GM21526 (cell line): ENCODE results near the gene MRC2.

ENCODE experiments used
- ATAC-seq: cut with Tn5 transposase; IDR thresholded peaks from one replicate; pipeline ENCODE4 v1.9.1; 2021; ENCODE audit warnings: moderate library complexity; ENCODE audit not compliant: unreplicated experiment, low FRiP score

Gene MRC2

GRCh38 chr17:62660629-62661118, 33.2 kb downstream of the MRC2 start:
- ATAC-seq: no peak

DNA sequence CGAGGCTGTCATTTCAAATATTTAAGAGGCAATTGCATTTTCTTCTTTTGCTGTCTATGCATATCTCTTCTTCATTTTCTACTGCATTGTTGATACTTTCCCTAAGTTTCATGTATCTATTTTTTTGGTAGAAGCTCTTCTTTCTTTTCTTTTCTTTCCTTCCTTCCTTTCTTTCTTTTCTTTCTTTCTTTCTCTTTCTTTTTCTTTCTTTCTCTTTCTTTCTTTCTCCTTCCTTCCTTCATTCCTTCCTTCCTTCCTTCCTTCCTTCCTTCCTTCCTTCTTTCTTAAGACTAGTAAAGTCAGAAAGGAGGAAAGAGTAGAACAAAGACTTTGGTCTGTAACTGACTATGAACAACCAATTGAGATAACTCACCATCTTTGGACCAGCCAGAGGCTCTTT, 33.9 kb downstream of the MRC2 start:
- no peak for ATAC-seq

DNA sequence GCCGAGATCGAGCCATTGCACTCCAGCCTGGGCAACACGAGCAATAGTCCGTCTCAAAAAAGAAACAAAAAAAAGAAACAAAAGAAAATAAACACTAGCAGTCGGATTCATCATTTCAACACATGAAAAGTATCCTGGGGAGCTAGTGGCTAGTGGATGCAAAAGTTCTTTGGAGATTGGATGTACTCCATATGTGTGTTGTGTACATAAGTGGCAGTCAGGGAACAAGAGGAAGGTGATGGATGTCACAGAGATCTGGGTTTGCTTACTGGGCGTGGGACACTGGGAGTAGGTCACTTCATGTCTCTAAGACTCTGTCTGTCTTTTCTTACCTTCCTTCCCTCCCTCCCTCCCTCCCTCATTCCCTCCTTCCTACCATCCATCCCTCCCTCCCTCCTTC, 35.4 kb downstream of the MRC2 start:
- ATAC-seq: no peak

GRCh38 chr17:62663304-62663703, 35.8 kb downstream of the MRC2 start:
- ATAC-seq: no peak

DNA sequence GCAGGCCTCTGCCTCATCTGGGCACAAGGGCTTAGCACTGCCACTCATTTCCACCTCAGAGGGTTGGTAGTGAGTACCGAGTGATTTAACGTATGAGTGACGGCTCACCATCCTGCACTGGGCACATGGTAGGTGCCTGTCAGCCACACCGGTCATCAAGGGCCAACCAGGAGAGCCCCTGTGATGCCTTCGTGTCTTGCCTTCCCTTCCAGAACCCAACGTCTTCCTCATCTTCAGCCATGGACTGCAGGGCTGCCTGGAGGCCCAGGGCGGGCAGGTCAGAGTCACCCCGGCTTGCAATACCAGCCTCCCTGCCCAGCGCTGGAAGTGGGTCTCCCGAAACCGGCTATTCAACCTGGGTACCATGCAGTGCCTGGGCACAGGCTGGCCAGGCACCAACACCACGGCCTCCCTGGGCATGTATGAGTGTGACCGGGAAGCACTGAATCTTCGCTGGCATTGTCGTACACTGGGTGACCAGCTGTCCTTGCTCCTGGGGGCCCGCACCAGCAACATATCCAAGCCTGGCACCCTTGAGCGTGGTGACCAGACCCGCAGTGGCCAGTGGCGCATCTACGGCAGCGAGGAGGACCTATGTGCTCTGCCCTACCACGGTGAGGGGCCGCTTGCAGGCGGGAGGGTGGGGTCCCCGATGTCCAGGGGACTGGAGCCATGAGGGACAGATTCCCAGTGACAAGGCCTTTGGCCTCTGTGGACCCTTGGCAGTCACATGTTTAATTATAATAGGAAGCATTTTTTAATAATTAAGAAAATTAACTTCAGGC, 37.1 kb downstream of the MRC2 start:
- ATAC-seq: no peak

GRCh38 chr17:62665599-62665998, 38.1 kb downstream of the MRC2 start:
- no peak for ATAC-seq

DNA sequence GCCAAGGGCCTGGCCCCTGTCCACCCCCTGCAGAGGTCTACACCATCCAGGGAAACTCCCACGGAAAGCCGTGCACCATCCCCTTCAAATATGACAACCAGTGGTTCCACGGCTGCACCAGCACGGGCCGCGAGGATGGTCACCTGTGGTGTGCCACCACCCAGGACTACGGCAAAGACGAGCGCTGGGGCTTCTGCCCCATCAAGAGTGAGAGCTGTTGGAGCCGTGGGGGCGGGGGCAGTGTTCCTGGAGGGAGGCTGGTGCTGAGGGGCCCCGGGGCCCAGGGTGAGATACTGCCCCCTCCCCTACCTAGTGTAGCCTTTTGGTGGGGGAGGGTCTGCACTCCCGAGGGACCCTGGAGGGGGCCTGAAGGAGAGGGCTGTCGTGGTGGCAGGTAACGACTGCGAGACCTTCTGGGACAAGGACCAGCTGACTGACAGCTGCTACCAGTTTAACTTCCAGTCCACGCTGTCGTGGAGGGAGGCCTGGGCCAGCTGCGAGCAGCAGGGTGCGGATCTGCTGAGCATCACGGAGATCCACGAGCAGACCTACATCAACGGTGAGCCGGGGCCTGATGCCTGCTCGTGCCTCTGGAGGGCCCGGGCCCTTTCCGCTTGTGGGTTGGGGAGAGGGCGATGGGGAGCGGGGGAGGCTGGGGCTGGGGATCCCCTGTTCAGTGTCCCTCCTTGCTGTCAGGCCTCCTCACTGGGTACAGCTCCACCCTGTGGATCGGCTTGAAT, 38.8 kb downstream of the MRC2 start:
- no peak for ATAC-seq

- no peak for ATAC-seq
Measured at GRCh38 chr17:62666801-62667591, 39.5 kb downstream of the MRC2 start.

DNA sequence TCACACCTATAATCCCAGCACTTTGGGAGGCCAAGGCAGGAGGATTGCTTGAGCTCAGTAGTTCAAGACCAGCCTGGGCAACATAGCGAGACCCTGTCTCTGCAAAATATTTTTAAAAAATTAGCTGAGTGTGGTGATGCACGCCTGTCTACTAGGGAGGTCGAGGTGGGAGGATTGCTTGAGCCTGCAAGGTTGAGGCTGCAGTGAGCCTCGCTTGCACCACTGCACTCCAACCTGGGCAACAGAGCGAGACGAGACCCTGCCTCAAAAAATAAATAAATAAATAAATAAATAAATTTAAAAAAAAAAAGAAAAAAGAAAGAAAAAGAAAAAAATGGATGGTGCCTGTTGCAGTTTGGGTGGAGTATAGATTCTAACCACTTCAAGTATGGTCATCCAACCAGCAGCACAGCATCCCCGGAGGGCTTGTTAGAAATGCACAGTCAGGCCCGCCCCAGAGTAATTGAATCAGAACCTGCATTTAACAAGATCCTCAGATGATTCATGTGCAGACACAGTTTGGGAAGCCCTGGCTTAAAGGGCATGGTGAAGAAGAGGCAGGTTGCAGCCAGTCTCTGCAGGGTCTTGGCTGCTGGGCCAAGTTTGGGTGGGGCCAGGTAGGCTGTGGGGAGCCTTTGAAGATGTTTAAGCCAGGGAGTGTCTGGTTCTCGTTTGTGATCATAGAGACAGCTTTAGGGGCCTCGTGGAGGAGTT, 40.8 kb downstream of the MRC2 start:
- no peak for ATAC-seq

GRCh38 chr17:62670202-62670821, 42.8 kb downstream of the MRC2 start:
- no peak for ATAC-seq

DNA sequence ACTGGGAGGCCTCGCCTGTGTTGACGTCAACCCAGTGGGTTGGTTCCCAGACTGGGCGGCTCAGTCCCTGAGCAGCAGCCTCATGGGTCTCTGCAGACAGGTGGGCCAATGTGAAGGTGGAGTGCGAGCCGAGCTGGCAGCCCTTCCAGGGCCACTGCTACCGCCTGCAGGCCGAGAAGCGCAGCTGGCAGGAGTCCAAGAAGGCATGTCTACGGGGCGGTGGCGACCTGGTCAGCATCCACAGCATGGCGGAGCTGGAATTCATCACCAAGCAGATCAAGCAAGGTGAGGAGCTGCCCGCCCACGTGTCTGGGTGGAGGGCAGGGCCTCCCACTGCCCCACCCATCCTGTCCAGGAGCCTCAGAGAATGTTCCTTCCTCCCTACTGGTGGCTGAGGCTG, 44.1 kb downstream of the MRC2 start:
- no peak for ATAC-seq

- ATAC-seq: no peak
Measured at GRCh38 chr17:62672957-62673356, 45.5 kb downstream of the MRC2 start.

GRCh38 chr17:62673614-62674362, 46.3 kb downstream of the MRC2 start:
- ATAC-seq: no peak

- ATAC-seq: no peak
Measured at GRCh38 chr17:62674363-62674739, 46.9 kb downstream of the MRC2 start.

GRCh38 chr17:62674841-62675240, 47.4 kb downstream of the MRC2 start:
- ATAC-seq: no peak

DNA sequence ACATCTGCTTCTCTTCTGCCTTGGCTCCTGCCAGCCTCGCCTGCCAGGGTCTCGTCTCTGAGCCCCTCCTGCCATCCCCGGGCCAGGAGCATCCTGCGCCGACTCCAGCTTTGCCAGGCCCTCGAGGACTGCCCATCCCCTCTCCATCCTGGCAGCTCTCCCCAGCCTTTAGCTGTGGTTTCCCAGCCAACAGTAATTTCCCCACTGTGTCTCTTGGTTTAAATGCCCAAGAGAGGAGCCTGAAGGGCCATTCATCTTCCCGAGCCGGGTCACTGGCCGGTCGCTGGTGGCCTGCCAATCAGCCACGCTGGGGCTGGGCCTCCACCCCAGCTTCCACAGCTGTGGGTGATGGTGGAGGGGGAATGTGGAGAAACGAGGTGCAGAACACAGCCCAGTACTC, 47.8 kb downstream of the MRC2 start:
- ATAC-seq: no peak

DNA sequence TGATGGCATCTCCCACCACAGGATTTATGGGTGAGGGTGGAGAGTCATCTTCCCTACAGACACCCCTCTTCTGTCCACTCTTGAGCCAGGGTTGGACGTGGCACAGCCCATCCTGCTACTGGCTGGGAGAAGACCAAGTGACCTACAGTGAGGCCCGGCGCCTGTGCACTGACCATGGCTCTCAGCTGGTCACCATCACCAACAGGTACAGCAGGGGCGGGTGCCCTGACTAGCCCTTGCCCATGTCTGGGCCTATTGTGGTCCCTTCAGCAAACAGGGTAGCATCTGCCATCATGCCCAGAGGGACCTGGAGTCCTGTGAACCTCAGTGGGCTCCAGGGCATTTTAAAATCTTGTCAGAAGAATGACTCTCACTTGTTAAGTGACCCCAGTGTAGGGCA, 48.2 kb downstream of the MRC2 start:
- no peak for ATAC-seq

DNA sequence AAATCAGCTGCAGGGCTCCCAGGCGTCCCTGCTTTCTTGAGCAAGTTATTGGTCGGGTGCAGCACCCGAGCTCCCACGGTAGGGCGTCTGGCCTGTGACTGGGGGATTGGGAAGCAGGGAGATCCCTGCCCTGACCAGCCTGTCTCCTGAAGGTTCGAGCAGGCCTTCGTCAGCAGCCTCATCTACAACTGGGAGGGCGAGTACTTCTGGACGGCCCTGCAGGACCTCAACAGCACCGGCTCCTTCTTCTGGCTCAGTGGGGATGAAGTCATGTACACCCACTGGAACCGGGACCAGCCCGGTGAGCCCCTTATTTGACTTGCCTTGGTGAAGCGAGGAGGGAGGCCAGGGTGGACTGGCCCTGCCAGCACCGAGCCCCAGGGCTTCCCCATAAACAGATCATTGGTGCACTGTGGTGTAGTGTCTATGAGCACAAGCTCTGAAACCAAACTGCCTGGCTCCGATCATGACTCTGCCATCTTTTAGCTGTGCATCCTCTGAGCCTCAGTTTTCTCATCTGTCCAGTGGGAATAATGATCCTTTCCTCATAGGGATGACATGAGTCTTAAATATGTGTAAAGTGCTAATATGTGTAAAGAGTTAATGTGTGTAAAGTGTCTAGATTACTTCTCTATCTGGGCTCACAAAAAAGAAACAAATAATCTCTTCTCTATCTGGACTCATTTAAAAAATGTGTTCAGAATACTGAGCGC, 48.9 kb downstream of the MRC2 start:
- no peak for ATAC-seq
